NT2/D1 (cell line): ENCODE data around the gene RIN3.

ENCODE experiments used
- DNase-seq: peaks from one replicate; pipeline ENCODE4 v3.0.0-alpha.2; 2011; ENCODE audit warnings: low read depth, low spot score
- H3K27me3 ChIP-seq: 2 replicates; pipeline ENCODE4 v1.6.0; 2011; ENCODE audit warnings: mild to moderate bottlenecking; ENCODE audit not compliant: insufficient read length, insufficient read depth
- H3K36me3 ChIP-seq: 2 replicates; pipeline ENCODE4 v1.6.1; 2011; ENCODE audit warnings: mild to moderate bottlenecking, low read length, mixed read lengths; ENCODE audit not compliant: insufficient read depth, insufficient read length
- H3K4me1 ChIP-seq: 2 replicates; pipeline ENCODE4 v1.5.1; 2011; ENCODE audit not compliant: insufficient read depth, insufficient read length
- H3K4me3 ChIP-seq: 2 replicates; pipeline ENCODE4 v1.5.1; 2011; ENCODE audit warnings: low read depth; ENCODE audit not compliant: insufficient read length
- H3K9ac ChIP-seq: 2 replicates; pipeline ENCODE4 v1.6.0; 2011; ENCODE audit warnings: low read depth; ENCODE audit not compliant: insufficient read length
- H3K9me3 ChIP-seq: 2 replicates; pipeline ENCODE4 v1.5.1; 2011; ENCODE audit warnings: mild to moderate bottlenecking, low read length; ENCODE audit not compliant: insufficient read depth
- SUZ12 ChIP-seq: IDR thresholded peaks from 2 replicates; pipeline ENCODE4 v1.6.1; 2011; ENCODE audit not compliant: insufficient read length, insufficient read depth; ENCODE audit errors: extremely low read depth
- YY1 ChIP-seq: IDR thresholded peaks from 2 replicates; pipeline ENCODE4 v1.6.1; 2011; ENCODE audit not compliant: insufficient read length, insufficient read depth
- ZNF274 ChIP-seq: IDR thresholded peaks from 2 replicates; pipeline ENCODE4 v1.6.1; 2011; ENCODE audit warnings: mild to moderate bottlenecking, low read depth, low read length

Gene RIN3

GRCh38 chr14:92632546-92633273 is 119.1 kb downstream of the RIN3 start:
- Histone ChIP-seq H3K36me3 (no peaks in the 10 kb centered on the region), H3K9ac (no peak overlapping the region), H3K9me3 (peaks cover 8% of the 10 kb centered on the region), H3K27me3 (no peaks in the 10 kb centered on the region), H3K4me1 (peaks cover 3% of the 10 kb centered on the region), H3K4me3 (no peak overlapping the region)
- TF ChIP-seq SUZ12, result no peak
- TF ChIP-seq YY1, result no peak
- no peak for TF ChIP-seq ZNF274
- no peak for DNase-seq

- H3K36me3 ChIP-seq, result no peaks in the 10 kb centered on the region
- H3K9ac ChIP-seq, result no peak overlapping the region
- TF ChIP-seq YY1 (no peak), SUZ12 (no peak), ZNF274 (no peak)
- H3K9me3 ChIP-seq, result peaks cover 3% of the 10 kb centered on the region; the same call in 1 of the 2 replicates
- H3K4me3 ChIP-seq, result no peak overlapping the region
- H3K27me3 ChIP-seq, result no peaks in the 10 kb centered on the region
- peaks cover 3% of the 10 kb centered on the region for H3K4me1 ChIP-seq
- no peak for DNase-seq
Measured at GRCh38 chr14:92633274-92633616, 119.7 kb downstream of the RIN3 start.

GRCh38 chr14:92633724-92634123 is 120.1 kb downstream of the RIN3 start:
- Histone ChIP-seq H3K27me3 (no peaks in the 10 kb centered on the region), H3K4me1 (peaks cover 3% of the 10 kb centered on the region), H3K9ac (no peak overlapping the region), H3K9me3 (no peaks in the 10 kb centered on the region), H3K36me3 (no peaks in the 10 kb centered on the region), H3K4me3 (no peak overlapping the region)
- DNase-seq, result no peak
- TF ChIP-seq YY1 (no peak), ZNF274 (no peak), SUZ12 (no peak)

- no peak for DNase-seq
- Histone ChIP-seq H3K9me3 (no peaks in the 10 kb centered on the region), H3K27me3 (no peaks in the 10 kb centered on the region), H3K4me1 (peaks cover 3% of the 10 kb centered on the region), H3K9ac (no peak overlapping the region), H3K4me3 (no peak overlapping the region), H3K36me3 (no peaks in the 10 kb centered on the region)
- TF ChIP-seq YY1, result no peak
- no peak for TF ChIP-seq SUZ12
- no peak for TF ChIP-seq ZNF274
Measured at GRCh38 chr14:92635031-92635430, 121.5 kb downstream of the RIN3 start.

GRCh38 chr14:92635896-92636295 is 122.3 kb downstream of the RIN3 start:
- Histone ChIP-seq H3K36me3 (no peaks in the 10 kb centered on the region), H3K4me1 (peaks cover 3% of the 10 kb centered on the region), H3K9ac (no peak overlapping the region), H3K9me3 (no peaks in the 10 kb centered on the region), H3K4me3 (no peak overlapping the region), H3K27me3 (no peaks in the 10 kb centered on the region)
- no peak for DNase-seq
- TF ChIP-seq SUZ12 (no peak), YY1 (no peak), ZNF274 (no peak)

- H3K36me3 ChIP-seq, result no peaks in the 10 kb centered on the region
- no peak overlapping the region for H3K9ac ChIP-seq
- TF ChIP-seq YY1 (no peak), SUZ12 (no peak), ZNF274 (no peak)
- no peaks in the 10 kb centered on the region for H3K9me3 ChIP-seq
- H3K4me3 ChIP-seq, result no peak overlapping the region
- H3K27me3 ChIP-seq, result no peaks in the 10 kb centered on the region
- no peaks in the 10 kb centered on the region for H3K4me1 ChIP-seq
- DNase-seq, result no peak
Measured at GRCh38 chr14:92637228-92637627, 123.6 kb downstream of the RIN3 start.

- H3K4me1 ChIP-seq, result no peaks in the 10 kb centered on the region
- H3K4me3 ChIP-seq, result no peak overlapping the region
- DNase-seq, result no peak
- H3K9me3 ChIP-seq, result no peaks in the 10 kb centered on the region
- no peaks in the 10 kb centered on the region for H3K36me3 ChIP-seq
- no peak for TF ChIP-seq SUZ12
- TF ChIP-seq ZNF274, result no peak
- TF ChIP-seq YY1, result no peak
- no peaks in the 10 kb centered on the region for H3K27me3 ChIP-seq
- no peak overlapping the region for H3K9ac ChIP-seq
Measured at GRCh38 chr14:92637864-92638263, 124.3 kb downstream of the RIN3 start.
